ENCODE data around the gene ABCC11.

The ABCC11 gene

DNA sequence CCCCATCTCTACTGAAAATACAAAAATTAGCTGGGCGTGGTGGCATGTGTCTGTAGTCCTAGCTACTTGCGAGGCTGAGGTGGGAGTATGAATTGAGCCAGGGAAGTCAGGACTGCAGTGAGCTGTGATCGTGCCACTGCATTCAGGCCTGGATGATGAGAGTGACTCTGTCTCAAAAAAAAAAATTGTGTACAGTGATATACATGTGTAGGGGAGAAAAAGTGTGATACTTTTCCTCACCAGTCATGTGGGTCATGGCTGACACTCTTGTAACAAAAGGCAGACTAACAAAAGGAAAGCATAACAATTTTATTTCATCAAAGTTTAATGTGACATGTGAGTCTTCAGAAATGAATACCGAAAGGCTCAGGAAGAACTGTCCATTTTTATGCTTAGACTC is 89.5 kb downstream of the ABCC11 start:
- DNase-seq = no peak

DNA sequence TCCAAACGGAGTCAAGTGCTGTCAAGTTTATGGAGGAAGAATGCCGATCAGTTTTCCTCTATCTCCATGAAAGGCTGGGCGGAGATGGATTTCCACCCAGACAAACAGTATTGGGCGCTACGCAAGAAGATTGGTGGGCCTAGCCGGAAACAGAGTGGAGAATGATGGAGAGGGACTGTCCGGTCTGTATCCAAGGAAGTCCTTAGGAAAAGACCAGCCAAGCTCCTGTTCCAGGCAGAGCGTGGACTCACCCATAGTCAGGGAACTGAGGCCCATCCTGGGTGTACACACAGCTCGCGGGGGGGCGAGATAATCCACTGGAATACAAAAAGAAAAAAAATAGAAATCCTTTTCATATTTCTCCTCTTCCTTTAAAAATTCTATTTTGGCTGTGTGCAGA is 90.0 kb downstream of the ABCC11 start:
- no peak for DNase-seq

DNA sequence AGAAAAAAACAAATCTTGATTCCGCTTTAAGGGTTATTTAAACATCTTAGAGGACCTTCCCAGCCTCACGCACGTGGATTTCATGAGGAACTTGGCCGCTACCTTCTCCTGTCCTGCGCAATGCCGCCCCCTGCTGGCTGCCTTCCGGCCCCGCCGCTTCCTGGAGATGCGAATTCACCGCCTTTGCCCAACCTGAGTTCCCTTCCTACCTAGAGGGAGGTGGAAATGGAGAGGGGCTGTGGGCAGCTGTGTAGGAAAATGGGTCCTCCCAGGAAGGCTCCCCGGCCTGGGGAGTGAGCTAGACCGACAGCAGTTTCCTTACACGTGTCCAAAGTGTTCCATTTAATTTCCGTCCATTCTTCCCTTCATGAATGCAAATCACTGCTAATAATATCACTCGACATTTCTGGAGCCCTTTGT is 90.5 kb downstream of the ABCC11 start:
- peak; percentile 39 to 61 for DNase-seq

GRCh38 chr16:48155926-48156789 is 91.2 kb downstream of the ABCC11 start, which contains the start of gene ABCC12:
TSS of gene ABCC12 (minus strand) at chr16:48155993. CDS start at chr16:48146424, 9,569 bp downstream.
- DNase-seq = no peak

DNA sequence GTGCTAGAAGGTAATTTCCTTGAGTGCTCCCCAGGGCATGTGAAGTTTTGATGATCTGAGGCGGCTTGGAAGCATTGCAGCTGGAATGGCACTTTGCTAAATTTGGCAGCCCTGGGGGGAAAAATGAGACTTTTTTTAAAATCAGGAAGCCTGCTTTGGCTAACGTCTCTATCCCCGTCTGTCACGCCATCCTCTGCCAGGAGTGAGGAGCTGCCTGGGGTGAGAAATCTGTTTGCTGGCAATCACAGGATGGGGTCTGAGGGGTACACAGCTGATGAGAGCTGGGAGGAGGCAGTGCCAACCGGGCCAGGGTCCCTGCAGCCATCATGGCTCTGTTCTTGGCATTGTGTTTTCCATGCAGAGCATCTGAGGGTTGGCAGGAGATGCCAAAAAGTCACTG is 93.6 kb downstream of the ABCC11 start:
- DNase-seq = no peak

DNA sequence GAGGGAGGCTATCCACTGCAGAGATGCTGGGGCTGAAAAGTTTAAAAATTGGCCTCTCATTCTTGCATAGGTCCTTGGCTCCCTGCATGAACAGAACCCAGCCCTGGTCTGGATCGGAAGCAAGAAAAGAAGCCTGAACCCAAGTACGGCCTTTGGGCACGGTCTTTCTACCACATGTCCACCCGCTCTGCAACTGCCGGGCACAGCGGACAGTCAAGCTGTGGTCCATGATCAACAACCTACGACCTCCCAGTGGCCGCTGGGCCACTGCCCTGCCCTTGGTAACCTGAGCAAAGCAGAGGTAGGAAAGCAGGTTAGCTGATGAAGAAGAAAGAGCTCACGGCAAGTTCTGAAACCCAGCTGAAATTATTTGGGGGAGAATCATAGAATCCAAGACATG is 95.1 kb downstream of the ABCC11 start:
- no peak for DNase-seq

GRCh38 chr16:48150707-48151106 is 96.6 kb downstream of the ABCC11 start:
- no peak for DNase-seq

GRCh38 chr16:48146710-48147109 is 100.6 kb downstream of the ABCC11 start:
- DNase-seq = no peak

GRCh38 chr16:48146131-48146530 is 101.2 kb downstream of the ABCC11 start:
- DNase-seq = no peak

GRCh38 chr16:48143812-48144368 is 103.4 kb downstream of the ABCC11 start:
- DNase-seq = no peak

DNA sequence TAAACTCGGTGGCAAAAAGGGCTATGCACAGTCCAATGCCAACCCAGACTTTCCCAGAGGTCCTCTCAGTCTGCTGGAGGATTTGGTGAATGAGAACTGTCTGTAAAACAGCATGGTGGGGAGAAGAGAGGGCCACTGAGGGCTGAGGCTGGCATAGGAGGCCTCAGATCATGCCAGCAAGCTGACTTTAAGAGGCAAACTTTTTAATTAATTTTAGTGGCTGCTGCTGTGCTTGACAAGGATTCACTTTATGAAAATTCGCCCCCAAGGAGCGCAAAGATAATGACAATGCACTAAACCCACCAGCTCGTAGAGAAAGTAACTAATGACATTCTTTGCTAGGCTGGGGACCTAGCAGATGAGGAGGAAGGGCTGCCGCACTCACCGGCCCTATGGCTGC is 106.5 kb downstream of the ABCC11 start:
- DNase-seq = no peak

DNA sequence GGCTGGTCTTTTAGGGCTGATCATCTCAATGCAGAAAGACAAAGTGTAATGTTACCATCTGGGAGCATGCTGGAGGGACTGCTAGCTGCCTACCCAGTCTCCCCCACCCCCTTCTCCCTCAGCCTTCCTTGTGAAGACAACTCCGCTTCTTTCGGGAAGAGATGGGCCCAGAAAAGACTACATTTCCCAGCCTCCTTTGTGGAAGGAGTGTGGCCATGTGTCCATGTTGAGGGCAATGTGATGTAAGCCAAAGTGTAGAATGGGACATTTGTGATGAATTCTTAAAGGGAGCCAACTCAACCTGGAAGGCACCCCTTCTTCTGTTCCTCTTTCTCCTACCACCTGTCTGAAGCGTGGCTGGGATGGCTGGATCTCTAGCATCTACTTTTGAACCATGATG is 107.8 kb downstream of the ABCC11 start:
- no peak for DNase-seq

GRCh38 chr16:48138543-48138942 is 108.8 kb downstream of the ABCC11 start:
- DNase-seq = no peak

GRCh38 chr16:48137822-48138221 is 109.5 kb downstream of the ABCC11 start:
- DNase-seq = no peak

GRCh38 chr16:48136547-48137360 is 110.6 kb downstream of the ABCC11 start:
- no peak for DNase-seq

DNA sequence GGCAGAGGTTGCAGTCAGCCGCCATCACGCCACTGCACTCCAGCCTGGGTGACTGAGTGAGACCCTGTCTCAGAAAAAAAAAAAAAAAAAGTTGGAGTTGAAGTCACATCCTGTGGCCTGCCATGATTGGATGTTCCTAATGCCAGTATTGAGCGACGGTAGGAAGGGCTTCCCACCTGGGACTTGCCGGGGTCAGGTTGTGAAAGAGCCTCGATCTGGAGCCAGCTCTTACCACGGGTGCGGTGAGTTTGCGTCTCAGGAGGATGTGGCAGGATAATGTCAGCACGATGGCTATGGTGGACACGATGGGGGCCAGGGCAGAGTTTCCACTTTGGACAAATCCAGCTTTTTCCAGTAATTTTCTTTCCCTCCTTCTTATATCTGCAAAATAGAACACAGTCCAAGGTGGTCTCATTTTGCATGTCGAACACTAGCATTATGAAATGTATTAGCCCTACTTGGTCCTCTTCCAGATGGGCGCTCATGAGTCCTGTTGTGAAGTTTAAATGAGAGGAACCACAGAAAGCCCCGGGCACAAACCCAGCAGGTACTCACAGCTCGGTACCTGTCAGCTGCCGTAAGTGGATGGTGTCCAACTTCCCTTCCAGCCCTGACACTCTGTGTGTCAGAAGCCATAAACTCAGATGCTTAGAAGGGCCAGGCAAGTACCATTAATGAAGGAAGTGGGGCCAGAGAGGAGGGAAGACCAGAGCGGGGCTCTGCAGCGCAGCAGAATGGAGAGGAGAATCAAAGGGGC is 113.7 kb downstream of the ABCC11 start:
- DNase-seq = no peak

- no peak for DNase-seq
Observed at GRCh38 chr16:48132696-48133095, 114.6 kb downstream of the ABCC11 start.

DNA sequence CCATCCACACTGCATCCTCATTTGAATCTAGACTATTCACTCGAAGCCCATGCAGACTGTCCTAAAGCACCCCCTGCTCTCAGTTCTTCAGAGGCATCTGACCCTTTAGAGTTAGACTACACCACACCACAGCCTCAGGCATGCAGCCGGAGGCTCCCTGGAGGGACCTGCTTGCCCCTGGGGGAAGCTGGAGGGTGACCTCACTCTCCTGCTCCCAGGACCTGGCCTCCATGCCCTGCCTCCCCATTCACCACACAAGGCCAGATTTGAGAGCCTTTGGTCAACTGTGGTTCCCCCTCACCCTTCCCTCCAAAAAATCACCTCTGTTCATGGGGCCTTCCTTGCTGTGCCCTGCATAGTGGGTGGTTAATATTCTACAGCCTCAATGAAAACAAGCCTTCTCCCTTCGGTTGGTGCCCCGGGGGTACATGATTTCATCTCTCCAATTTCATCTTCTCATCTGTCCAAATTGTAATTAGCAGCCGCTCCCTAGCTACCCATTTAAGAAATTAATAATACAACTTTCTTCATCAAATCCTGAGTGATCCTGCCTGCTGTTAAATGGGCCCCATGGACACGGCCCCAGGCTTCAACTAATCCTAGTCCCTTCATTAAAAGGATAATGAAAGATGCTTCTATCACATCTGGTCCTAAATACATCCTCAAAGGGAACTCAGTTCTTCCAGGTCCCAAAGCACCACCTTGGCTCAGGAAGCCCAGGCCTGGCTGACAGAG is 116.0 kb downstream of the ABCC11 start:
- DNase-seq = no peak

DNA sequence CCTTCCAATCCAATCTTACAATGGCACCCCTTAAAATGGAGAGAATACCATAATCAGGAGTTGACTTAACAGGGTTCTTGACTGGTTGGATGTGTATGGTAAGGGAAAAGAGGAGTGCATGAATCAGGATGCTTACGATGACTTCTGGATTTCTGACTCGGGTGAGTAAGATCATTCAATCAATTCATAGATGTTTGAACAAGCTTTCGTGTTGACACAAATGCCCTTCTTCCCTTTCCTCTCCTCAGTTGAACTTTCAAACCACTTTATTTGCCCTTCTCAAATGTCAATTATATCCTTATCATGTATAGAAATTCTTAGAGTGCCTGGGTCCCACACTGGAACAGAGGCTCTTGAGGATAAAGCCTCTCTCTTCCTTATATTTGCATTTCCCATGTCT is 117.4 kb downstream of the ABCC11 start:
- DNase-seq = no peak

GRCh38 chr16:48128769-48129168 is 118.6 kb downstream of the ABCC11 start:
- DNase-seq = no peak

GRCh38 chr16:48126801-48127644 is 120.3 kb downstream of the ABCC11 start:
- no peak for DNase-seq

Data from AML-193 (cell line).